HL-60/S4 treated with retinoic acid at 250 ng/mL for 4 days and 3 days (cell line): Measurements from ENCODE around the gene SPTA1.

Experiments
- in situ Hi-C: fragments of 300-500 bp; cut with MboI; formaldehyde crosslinking; loops from 2 replicates; pipeline ENCODE4 v1.7.0; 2022; ENCODE audit warnings: low sequenced_read_pairs

SPTA1 gene

GRCh38 chr1:158687037-158687436, 522 bp upstream of the SPTA1 start:
- in situ Hi-C loops, result no loop called here

- in situ Hi-C loops, result no loop called here
Observed at GRCh38 chr1:158685085-158685484, 1.4 kb downstream of the SPTA1 start.

- in situ Hi-C loops, result no loop called here
Observed at GRCh38 chr1:158681606-158682005, 4.9 kb downstream of the SPTA1 start.

GRCh38 chr1:158679289-158679688, 7.2 kb downstream of the SPTA1 start:
- in situ Hi-C loops, result no loop called here

- in situ Hi-C loops, result no loop called here
Observed at GRCh38 chr1:158675563-158676323, 10.8 kb downstream of the SPTA1 start.

- in situ Hi-C loops, result no loop called here
Observed at GRCh38 chr1:158674302-158674701, 12.2 kb downstream of the SPTA1 start.

- in situ Hi-C loops, result no loop called here
Observed at GRCh38 chr1:158666037-158666436, 20.5 kb downstream of the SPTA1 start.

GRCh38 chr1:158654571-158654970, 31.9 kb downstream of the SPTA1 start:
- in situ Hi-C loops, result no loop called here

GRCh38 chr1:158654086-158654485, 32.4 kb downstream of the SPTA1 start:
- in situ Hi-C loops, result no loop called here

- in situ Hi-C loops, result no loop called here
Observed at GRCh38 chr1:158652721-158653334, 33.7 kb downstream of the SPTA1 start.

- in situ Hi-C loops, result no loop called here
Observed at GRCh38 chr1:158649052-158649451, 37.5 kb downstream of the SPTA1 start.

GRCh38 chr1:158646465-158646864, 40.0 kb downstream of the SPTA1 start:
- in situ Hi-C loops, result no loop called here

GRCh38 chr1:158644449-158644848, 42.1 kb downstream of the SPTA1 start:
- in situ Hi-C loops, result no loop called here

- in situ Hi-C loops, result no loop called here
Observed at GRCh38 chr1:158638904-158639303, 47.6 kb downstream of the SPTA1 start.

GRCh38 chr1:158638146-158638545, 48.4 kb downstream of the SPTA1 start:
- in situ Hi-C loops, result no loop called here

- in situ Hi-C loops, result no loop called here
Observed at GRCh38 chr1:158613764-158614163, 72.8 kb downstream of the SPTA1 start.

GRCh38 chr1:158611916-158612315, 74.6 kb downstream of the SPTA1 start:
- in situ Hi-C loops, result no loop called here

- in situ Hi-C loops, result no loop called here
Observed at GRCh38 chr1:158607296-158607695, 79.2 kb downstream of the SPTA1 start.

- in situ Hi-C loops, result no loop called here
Observed at GRCh38 chr1:158604968-158605367, 81.5 kb downstream of the SPTA1 start, which contains the start of gene OR10Z1. Gene OR10Z1, plus strand, starts transcription at chr1:158605268. Its CDS starts 1,171 bp downstream, at chr1:158606439.

GRCh38 chr1:158600735-158601134, 85.8 kb downstream of the SPTA1 start:
- in situ Hi-C loops, result no loop called here

- in situ Hi-C loops, result no loop called here
Observed at GRCh38 chr1:158586942-158587341, 99.6 kb downstream of the SPTA1 start.

GRCh38 chr1:158583962-158584361, 102.6 kb downstream of the SPTA1 start:
- in situ Hi-C loops, result no loop called here
